T-helper 17 cell (primary cell): ENCODE data around the gene PPP1R14B. TPM values are rescaled to one million over a fixed set of nuclear protein-coding genes. Genes with fewer than 3 reads are reported as not detected.

Source experiments
- ATAC-seq: fragments of 150-1000 bp; cut with Tn5 transposase; 2 replicates; pipeline ENCODE4 v1.10.0; 2021; ENCODE audit warnings: mild to moderate bottlenecking, moderate library complexity
- DNase-seq, 3 donors: peaks; one replicate each; pipeline versions ENCODE4 v3.0.0 to v3.0.0-alpha.2; 2020 to 2021
- H3K9me3 ChIP-seq: one replicate; pipeline ENCODE4 v1.7.0; 2013; ENCODE audit warnings: low read length, mild to moderate bottlenecking; ENCODE audit not compliant: control insufficient read depth, poor library complexity, severe bottlenecking
- H3K27ac Mint-ChIP-seq: one replicate; pipeline ENCODE4 v1.8.0; 2022; ENCODE audit warnings: mild to moderate bottlenecking, moderate library complexity, mixed read lengths
- H3K27me3 Mint-ChIP-seq: one replicate; pipeline ENCODE4 v1.8.0; 2022; ENCODE audit warnings: mixed read lengths
- H3K36me3 Mint-ChIP-seq: one replicate; pipeline ENCODE4 v1.8.0; 2022; ENCODE audit warnings: low read depth, mixed read lengths
- H3K4me1 Mint-ChIP-seq: one replicate; pipeline ENCODE4 v1.8.0; 2022; ENCODE audit warnings: mild to moderate bottlenecking, mixed read lengths
- H3K4me3 Mint-ChIP-seq: one replicate; pipeline ENCODE4 v1.8.0; 2022; ENCODE audit warnings: mild to moderate bottlenecking, moderate library complexity, mixed read lengths
- total RNA-seq, 4 donors: library from RNA in 2 of 4; stranded (reverse) in 2 of 4; gene quantifications; one replicate each; pipeline ENCODE4 v1.2.3 and lab custom pipeline; 2022 to 2026

Gene PPP1R14B
- total RNA-seq, result 10 to 100 TPM; 38.7 to 48.2 TPM
- 13.9 to 74.7 reads per million in 2 donors for total RNA-seq (lab: John Stamatoyannopoulos, UW)

- peak; percentile 72 for ATAC-seq
- peak; percentile 59 to 78 (median 76) for DNase-seq
- H3K9me3 ChIP-seq, result no peaks in the 10 kb centered on the region
- Mint-ChIP-seq H3K4me3 (peak within 1 kb of the TSS; percentile 94), H3K36me3 (no peaks in the 10 kb centered on the region), H3K27me3 (no peaks in the 10 kb centered on the region), H3K4me1 (peaks cover 23% of the 10 kb centered on the region), H3K27ac (peak within 1 kb of the TSS; percentile 86)
These were observed at the start of gene PPP1R14B for GRCh38 chr11:64246871-64247728. Gene PPP1R14B (minus strand): TSS chr11:64246943. CDS start chr11:64246673, 270 bp downstream.

DNA sequence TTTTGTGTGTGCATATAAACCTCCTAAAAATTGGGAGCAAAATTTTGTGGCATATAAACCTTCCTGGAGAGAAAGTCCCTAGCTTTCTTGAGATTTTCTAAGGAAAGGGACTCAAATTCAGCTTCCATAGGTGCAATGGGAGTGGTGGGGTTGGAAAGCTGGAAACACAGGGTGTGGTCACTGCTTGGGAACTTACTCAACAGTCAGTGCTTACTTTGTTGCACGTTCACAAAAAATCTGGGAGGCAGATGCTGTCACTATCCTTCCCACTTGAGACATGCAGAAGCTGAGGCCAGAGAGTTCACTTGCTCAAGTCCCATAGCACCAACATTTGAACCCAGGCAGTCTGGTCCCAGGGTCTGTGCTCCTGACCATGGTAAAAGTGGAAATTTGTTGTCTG, 49.5 kb upstream of the PPP1R14B start:
- Mint-ChIP-seq H3K4me1 (peaks cover 29% of the 10 kb centered on the region), H3K4me3 (no peak overlapping the region), H3K36me3 (peaks cover 2% of the 10 kb centered on the region), H3K27ac (no peak overlapping the region), H3K27me3 (peaks cover 64% of the 10 kb centered on the region)
- no peaks in the 10 kb centered on the region for H3K9me3 ChIP-seq
- ATAC-seq, result no peak
- no peak for DNase-seq

DNA sequence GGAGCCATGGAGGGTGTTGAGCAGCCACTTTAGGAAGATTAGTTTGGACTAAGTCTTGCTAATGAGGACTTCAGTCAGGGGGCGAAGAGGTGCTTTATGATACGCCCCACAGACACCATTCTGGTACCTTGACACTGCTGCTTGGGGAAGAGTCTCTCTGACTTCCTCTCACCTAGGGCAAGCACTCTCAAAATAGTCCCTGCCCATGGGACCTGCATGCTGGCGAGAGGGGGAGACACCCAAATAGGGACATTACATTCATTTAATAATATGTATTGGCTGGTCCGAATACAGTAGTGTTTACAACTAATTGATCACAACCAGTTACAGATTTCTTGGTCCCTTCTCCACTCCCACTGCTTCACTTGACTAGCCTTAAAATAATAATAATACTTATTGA, 49.0 kb upstream of the PPP1R14B start:
- Mint-ChIP-seq H3K27me3 (peaks cover 64% of the 10 kb centered on the region), H3K4me3 (no peak overlapping the region), H3K36me3 (peaks cover 2% of the 10 kb centered on the region), H3K27ac (no peak overlapping the region), H3K4me1 (peaks cover 27% of the 10 kb centered on the region)
- ATAC-seq (no peak), DNase-seq (no peak)
- H3K9me3 ChIP-seq, result no peaks in the 10 kb centered on the region

DNA sequence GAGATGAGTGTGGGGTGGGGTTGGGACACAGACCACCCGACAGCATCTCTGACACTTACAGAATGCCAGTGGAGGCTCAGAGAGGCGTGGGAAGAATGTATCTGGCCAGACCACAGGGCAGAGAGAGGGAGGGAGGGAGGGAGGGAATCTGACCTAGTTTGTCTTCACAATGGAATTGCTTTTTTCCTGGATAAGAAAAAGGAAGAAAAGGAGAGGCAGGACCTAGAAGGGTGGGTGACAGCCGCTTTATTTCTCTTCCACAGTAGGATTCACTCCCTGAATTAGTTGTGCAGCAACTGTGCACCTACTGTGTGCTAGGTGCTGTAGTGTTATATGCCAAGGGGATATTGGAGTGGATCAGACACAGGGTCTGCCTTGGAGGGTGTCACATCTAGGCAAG, 48.0 kb upstream of the PPP1R14B start:
- DNase-seq (no peak), ATAC-seq (no peak)
- no peaks in the 10 kb centered on the region for H3K9me3 ChIP-seq
- H3K4me3 Mint-ChIP-seq, result no peak overlapping the region
- H3K4me1 Mint-ChIP-seq, result peaks cover 25% of the 10 kb centered on the region
- peaks cover 4% of the 10 kb centered on the region for H3K36me3 Mint-ChIP-seq
- peak overlapping the region; percentile 56 for H3K27ac Mint-ChIP-seq
- H3K27me3 Mint-ChIP-seq, result peaks cover 61% of the 10 kb centered on the region

DNA sequence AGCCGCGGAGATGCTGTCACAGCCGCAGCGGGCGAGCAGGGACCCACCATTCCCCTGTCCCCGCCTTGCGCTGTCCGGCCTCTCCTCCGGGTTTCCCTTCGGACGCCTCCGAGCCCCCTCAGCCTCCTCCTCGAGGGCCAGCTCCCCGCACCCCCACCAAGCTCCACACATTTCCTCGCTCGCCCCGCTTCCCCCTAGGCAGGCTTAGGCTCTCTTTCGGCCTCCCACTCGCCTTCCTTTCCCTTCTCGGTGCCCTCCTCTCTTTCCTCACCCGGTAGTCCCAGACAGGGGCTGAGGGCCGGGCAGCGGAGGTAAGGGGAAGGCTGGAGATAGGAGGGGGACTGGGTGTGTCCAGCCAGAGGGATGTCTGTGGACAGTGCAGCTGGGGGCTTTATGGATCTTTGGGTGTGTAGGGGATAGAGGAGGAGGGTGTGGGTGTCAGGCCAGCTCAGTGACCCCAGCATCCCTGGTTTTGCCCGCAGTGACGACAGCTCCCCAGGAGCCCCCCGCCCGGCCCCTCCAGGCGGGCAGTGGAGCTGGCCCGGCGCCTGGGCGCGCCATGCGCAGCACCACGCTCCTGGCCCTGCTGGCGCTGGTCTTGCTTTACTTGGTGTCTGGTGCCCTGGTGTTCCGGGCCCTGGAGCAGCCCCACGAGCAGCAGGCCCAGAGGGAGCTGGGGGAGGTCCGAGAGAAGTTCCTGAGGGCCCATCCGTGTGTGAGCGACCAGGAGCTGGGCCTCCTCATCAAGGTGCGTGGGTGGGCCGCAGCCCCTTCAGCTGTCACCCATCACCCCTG, 45.9 kb upstream of the PPP1R14B start:
- H3K36me3 Mint-ChIP-seq, result peaks cover 2% of the 10 kb centered on the region
- H3K27me3 Mint-ChIP-seq, result peaks cover 48% of the 10 kb centered on the region
- H3K4me1 Mint-ChIP-seq, result peaks cover 18% of the 10 kb centered on the region
- peak overlapping the region; percentile 83 for H3K4me3 Mint-ChIP-seq
- H3K9me3 ChIP-seq, result no peaks in the 10 kb centered on the region
- ATAC-seq (peak; percentile 13), DNase-seq (no peak)
- H3K27ac Mint-ChIP-seq, result no peak overlapping the region

DNA sequence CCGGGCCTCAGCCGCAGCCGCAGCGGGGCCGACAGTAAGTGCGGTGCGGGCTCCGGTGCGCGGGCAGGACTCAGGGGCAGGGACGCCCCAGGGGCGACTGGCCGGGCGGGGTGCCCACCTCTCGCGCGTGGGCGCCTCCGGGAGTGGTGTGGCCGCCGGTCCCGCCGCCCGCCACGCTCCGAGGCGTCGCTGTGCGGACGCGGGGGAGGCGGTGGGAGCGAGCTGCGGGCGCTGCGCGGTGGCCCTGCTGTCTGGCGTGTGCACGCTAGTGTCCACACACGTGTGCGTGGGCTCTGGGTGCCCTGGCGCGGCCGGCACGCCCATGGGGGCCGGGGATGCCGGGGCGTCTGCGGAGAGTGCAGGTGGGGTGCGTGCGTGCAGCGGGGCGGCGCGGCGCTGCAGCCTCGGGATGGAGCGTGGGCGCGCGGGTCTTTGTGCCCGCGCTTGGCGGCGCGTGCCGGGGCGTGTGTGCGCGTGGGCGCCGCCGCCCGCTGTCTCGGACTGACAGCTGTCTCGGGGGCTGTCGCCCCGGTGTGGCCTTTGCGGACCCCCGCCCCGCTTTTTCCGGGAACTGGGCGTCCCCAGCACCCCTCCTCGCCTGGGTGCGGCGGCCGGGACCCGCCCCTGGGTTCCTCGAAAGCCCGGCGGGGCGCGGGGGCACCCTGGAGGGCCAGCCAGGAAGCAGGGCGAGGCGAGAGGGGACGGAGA, 45.2 kb upstream of the PPP1R14B start:
- Mint-ChIP-seq H3K4me3 (peak overlapping the region; percentile 83), H3K27ac (no peak overlapping the region), H3K36me3 (peaks cover 2% of the 10 kb centered on the region), H3K4me1 (peaks cover 14% of the 10 kb centered on the region), H3K27me3 (peaks cover 41% of the 10 kb centered on the region)
- DNase-seq (no peak), ATAC-seq (peak; percentile 62)
- H3K9me3 ChIP-seq, result no peaks in the 10 kb centered on the region

DNA sequence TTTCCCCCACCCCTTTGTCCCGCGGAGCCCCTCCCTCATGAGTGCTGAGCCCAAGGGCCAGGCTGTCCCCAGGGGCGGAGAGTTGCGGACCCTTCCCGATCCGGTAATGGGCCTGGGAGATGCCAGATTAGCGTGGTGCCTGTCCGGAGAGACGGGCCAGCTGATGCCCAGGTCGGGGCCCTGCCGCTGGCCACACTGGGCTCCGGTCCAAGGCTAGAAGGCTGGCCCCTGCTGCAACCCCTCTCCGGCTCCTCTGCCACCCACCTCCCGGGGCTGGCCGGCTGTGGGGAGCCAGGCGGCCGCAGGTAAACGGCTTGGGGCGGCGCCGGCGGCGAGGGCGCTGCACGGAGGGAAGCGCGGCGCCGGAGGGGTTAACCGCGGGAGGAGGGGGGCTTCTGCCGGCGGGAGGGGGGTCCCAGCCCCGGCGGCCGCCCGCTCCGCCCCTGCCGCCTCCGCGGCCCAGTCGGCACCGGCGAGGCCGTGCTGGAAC, 44.6 kb upstream of the PPP1R14B start, which contains the start of gene KCNK4:
Gene KCNK4, plus strand, starts transcription at position 41 of the 490 bp plus-strand sequence. CDS start 1,717 bp downstream, outside the sequence.
- no peak for ATAC-seq
- H3K36me3 Mint-ChIP-seq, result peaks cover 2% of the 10 kb centered on the region
- peaks cover 35% of the 10 kb centered on the region for H3K27me3 Mint-ChIP-seq
- peaks cover 20% of the 10 kb centered on the region for H3K4me1 Mint-ChIP-seq
- peak within 1 kb of the TSS; percentile 68 for H3K4me3 Mint-ChIP-seq
- H3K27ac Mint-ChIP-seq, result peak within 1 kb of the TSS; percentile 84
- no peak for DNase-seq
- no peaks in the 10 kb centered on the region for H3K9me3 ChIP-seq

DNA sequence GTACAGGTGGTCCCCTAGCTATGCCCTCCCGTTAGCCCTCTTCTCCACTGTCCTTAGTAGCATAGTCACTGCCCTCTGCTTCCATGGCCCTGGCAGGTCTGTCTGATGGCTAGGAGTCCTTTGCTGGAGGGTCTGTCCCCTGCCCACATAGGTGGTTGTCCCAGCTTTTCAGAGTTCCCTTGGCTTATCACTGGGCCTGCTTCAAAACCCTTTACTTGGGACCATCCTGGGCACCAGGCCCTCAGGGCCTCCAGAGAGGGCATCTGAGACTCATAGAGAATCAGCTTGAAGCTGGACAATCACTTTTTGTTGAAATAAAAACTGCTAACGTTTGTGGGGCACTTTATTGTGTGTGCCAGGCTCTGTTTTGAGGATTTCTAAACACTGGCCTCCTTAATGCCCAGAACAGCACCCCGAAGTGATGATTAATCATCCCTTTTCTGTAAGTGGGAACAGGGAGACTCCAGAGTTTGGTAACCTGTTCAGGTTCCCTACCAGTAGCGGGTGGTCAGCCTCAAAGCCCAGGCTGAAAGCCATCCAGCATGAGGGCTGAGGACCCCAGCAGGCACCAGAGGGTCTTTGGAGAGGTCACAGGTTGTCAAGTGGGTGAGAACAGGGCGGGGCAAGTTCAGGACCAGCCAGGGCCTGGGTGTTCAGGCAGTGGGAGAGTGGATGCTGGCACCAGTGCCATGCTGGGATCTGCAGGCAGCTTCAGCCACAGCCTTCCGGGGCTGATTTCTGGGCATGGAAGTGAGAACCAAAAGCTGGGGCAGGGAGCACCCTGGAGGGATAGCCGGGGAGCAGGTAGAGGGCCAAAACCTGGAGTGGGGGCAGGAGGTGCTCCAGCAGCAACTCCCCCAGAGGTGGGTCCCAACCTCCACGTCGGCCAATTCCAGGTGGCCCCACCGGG, 43.9 kb upstream of the PPP1R14B start:
- H3K4me1 Mint-ChIP-seq, result peaks cover 22% of the 10 kb centered on the region
- ATAC-seq (no peak), DNase-seq (no peak)
- H3K36me3 Mint-ChIP-seq, result peaks cover 2% of the 10 kb centered on the region
- no peaks in the 10 kb centered on the region for H3K9me3 ChIP-seq
- peak overlapping the region; percentile 84 for H3K27ac Mint-ChIP-seq
- H3K27me3 Mint-ChIP-seq, result peaks cover 33% of the 10 kb centered on the region
- peak overlapping the region; percentile 68 for H3K4me3 Mint-ChIP-seq

DNA sequence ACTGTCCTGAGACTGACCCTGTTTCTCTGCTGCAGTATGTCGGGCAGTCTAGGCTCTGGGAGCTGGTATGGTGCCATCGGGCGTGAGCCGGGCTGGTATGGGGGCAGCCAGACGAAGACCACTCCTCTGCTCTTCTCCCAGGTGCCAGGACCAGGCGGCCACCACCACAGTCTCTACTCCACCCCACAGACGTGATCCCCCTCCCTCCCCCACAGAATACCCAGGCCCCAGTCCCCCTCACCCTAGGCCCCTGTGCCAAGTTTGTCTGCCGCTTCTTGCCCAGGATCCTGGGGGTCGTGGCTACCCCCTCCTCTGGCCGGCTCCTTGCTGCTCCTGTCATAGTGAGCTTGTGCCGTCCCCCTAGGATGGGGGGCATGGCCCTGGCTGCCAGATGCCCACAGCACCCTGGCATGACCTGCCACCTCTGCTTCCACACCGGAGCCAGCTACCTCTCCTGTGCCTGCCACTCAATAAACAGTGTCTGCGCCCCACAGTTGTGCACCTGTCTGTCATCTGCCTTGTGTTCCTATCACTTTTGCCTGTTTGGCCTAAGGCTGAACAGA, 42.3 kb upstream of the PPP1R14B start:
- ATAC-seq, result no peak
- peaks cover 2% of the 10 kb centered on the region for H3K36me3 Mint-ChIP-seq
- H3K4me1 Mint-ChIP-seq, result peaks cover 20% of the 10 kb centered on the region
- no peak for DNase-seq
- no peaks in the 10 kb centered on the region for H3K9me3 ChIP-seq
- H3K4me3 Mint-ChIP-seq, result peak overlapping the region; percentile 3
- no peak overlapping the region for H3K27ac Mint-ChIP-seq
- peaks cover 23% of the 10 kb centered on the region for H3K27me3 Mint-ChIP-seq

DNA sequence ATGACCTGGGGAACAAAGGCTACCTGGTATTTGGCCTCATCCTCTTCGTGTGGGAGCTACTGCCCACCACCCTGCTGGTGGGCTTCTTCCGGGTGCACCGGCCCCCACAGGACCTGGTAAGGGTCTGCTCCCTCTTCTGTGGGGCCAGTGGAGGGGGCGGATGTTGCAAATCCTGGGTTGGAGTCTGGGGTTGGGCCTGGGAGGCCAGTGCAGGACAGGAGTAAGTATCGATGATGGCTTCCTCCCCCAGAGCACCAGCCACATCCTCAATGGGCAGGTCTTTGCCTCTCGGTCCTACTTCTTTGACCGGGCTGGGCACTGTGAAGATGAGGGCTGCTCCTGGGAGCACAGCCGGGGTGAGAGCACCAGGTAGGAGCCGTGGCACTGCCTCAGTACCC, 41.6 kb upstream of the PPP1R14B start:
- Mint-ChIP-seq H3K36me3 (peaks cover 2% of the 10 kb centered on the region), H3K4me1 (peaks cover 20% of the 10 kb centered on the region), H3K27ac (peak overlapping the region; percentile 29), H3K27me3 (peaks cover 15% of the 10 kb centered on the region), H3K4me3 (no peak overlapping the region)
- ATAC-seq (no peak), DNase-seq (no peak)
- H3K9me3 ChIP-seq, result no peaks in the 10 kb centered on the region

- ATAC-seq, result no peak
- no peak for DNase-seq
- peaks cover 22% of the 10 kb centered on the region for H3K4me1 Mint-ChIP-seq
- H3K4me3 Mint-ChIP-seq, result no peak overlapping the region
- peaks cover 2% of the 10 kb centered on the region for H3K36me3 Mint-ChIP-seq
- peak overlapping the region; percentile 29 for H3K27ac Mint-ChIP-seq
- H3K27me3 Mint-ChIP-seq, result peaks cover 10% of the 10 kb centered on the region
- no peaks in the 10 kb centered on the region for H3K9me3 ChIP-seq
These were observed 41.1 kb upstream of the PPP1R14B start for GRCh38 chr11:64287676-64288352.
